Measurements from ENCODE around the gene SEM1.
"Not testable (repeated sequence)": the region's sequence is repeated elsewhere in the genome, so short reads cannot be mapped to it uniquely, and the experiment has no call there.

DNA sequence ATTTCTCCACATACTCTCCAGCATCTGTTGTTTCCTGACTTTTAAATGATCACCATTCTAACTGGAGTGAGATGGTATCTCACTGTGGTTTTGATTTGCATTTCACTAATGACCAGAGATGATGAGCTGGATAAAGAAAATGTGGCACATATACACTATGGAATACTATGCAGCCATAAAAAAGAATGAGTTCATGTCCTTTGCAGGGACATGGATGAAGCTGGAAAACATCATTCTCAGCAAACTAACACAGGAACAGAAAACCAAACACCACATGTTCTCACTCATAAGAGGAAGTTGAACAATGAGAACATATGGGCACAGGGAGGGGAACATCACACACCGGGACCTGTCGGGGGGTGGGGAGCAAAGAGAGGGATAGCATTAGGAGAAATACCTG, 13.3 kb upstream of the SEM1 start:
- TF ChIP-seq, protein P1, sequence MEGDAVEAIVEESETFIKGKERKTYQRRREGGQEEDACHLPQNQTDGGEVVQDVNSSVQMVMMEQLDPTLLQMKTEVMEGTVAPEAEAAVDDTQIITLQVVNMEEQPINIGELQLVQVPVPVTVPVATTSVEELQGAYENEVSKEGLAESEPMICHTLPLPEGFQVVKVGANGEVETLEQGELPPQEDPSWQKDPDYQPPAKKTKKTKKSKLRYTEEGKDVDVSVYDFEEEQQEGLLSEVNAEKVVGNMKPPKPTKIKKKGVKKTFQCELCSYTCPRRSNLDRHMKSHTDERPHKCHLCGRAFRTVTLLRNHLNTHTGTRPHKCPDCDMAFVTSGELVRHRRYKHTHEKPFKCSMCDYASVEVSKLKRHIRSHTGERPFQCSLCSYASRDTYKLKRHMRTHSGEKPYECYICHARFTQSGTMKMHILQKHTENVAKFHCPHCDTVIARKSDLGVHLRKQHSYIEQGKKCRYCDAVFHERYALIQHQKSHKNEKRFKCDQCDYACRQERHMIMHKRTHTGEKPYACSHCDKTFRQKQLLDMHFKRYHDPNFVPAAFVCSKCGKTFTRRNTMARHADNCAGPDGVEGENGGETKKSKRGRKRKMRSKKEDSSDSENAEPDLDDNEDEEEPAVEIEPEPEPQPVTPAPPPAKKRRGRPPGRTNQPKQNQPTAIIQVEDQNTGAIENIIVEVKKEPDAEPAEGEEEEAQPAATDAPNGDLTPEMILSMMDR (IDR thresholded peaks at IDR 0.05): not testable (repeated sequence)
- not testable (repeated sequence) for TF ChIP-seq POLR2A, EP300 (IDR thresholded peaks at IDR 0.05)

Measured in ovary (tissue), 3 donors.